ENCODE data around the gene GPC5.

- TF ChIP-seq ZNF514 (tag by site-specific recombination; IDR thresholded peaks at IDR 0.05) (no peak), ZBTB11 (tag by site-specific recombination; conservative IDR thresholded peaks at IDR 0.05; ENCODE audit: low read depth) (no peak), TSHZ1 (tag by site-specific recombination; IDR thresholded peaks at IDR 0.05; ENCODE audit: borderline replicate concordance) (no peak), ZNF26 (tag by site-specific recombination; IDR thresholded peaks at IDR 0.05) (no peak), ZNF621 (tag by site-specific recombination; IDR thresholded peaks at IDR 0.05) (no peak), ZNF501 (tag by site-specific recombination; IDR thresholded peaks at IDR 0.05) (no peak), ZNF391 (tag by site-specific recombination; IDR thresholded peaks at IDR 0.05; ENCODE audit: borderline replicate concordance, low read depth) (no peak), ZNF239 (tag by site-specific recombination; IDR thresholded peaks at IDR 0.05) (no peak), ZBTB7A (tag by site-specific recombination; IDR thresholded peaks at IDR 0.05; ENCODE audit: low read depth) (no peak), SALL2 (tag by site-specific recombination; IDR thresholded peaks at IDR 0.05; ENCODE audit: borderline replicate concordance) (no peak), ZNF629 (tag by site-specific recombination; IDR thresholded peaks at IDR 0.05) (no peak)
- TF ChIP-seq, protein P1, sequence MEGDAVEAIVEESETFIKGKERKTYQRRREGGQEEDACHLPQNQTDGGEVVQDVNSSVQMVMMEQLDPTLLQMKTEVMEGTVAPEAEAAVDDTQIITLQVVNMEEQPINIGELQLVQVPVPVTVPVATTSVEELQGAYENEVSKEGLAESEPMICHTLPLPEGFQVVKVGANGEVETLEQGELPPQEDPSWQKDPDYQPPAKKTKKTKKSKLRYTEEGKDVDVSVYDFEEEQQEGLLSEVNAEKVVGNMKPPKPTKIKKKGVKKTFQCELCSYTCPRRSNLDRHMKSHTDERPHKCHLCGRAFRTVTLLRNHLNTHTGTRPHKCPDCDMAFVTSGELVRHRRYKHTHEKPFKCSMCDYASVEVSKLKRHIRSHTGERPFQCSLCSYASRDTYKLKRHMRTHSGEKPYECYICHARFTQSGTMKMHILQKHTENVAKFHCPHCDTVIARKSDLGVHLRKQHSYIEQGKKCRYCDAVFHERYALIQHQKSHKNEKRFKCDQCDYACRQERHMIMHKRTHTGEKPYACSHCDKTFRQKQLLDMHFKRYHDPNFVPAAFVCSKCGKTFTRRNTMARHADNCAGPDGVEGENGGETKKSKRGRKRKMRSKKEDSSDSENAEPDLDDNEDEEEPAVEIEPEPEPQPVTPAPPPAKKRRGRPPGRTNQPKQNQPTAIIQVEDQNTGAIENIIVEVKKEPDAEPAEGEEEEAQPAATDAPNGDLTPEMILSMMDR (tag by site-specific recombination; IDR thresholded peaks at IDR 0.05) = no peak
- TF ChIP-seq, protein P2, sequence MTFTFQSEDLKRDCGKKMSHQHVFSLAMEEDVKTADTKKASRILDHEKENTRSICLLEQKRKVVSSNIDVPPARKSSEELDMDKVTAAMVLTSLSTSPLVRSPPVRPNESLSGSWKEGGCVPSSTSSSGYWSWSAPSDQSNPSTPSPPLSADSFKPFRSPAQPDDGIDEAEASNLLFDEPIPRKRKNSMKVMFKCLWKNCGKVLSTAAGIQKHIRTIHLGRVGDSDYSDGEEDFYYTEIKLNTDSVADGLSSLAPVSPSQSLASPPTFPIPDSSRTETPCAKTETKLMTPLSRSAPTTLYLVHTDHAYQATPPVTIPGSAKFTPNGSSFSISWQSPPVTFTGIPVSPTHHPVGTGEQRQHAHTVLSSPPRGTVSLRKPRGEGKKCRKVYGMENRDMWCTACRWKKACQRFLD (tag by site-specific recombination; IDR thresholded peaks at IDR 0.05) = no peak
- TF ChIP-seq, protein P3, sequence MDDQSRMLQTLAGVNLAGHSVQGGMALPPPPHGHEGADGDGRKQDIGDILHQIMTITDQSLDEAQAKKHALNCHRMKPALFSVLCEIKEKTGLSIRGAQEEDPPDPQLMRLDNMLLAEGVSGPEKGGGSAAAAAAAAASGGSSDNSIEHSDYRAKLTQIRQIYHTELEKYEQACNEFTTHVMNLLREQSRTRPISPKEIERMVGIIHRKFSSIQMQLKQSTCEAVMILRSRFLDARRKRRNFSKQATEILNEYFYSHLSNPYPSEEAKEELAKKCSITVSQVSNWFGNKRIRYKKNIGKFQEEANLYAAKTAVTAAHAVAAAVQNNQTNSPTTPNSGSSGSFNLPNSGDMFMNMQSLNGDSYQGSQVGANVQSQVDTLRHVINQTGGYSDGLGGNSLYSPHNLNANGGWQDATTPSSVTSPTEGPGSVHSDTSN (CRISPR knock-in tag; IDR thresholded peaks at IDR 0.05) = no peak
These were observed 1191.5 kb downstream of the GPC5 start for GRCh38 chr13:92589955-92590354.

Measured in HEK293 (cell line).